HepG2 (cell line): ENCODE results near the gene SHLD3. TPM values are rescaled to one million over a fixed set of nuclear protein-coding genes. Genes with fewer than 3 reads are reported as not detected.
A peak's percentile ranks its signal among the peaks of the same experiment; 100 is the strongest.

Experiments
- ATF1 ChIP-seq: IDR thresholded peaks from 2 replicates; pipeline ENCODE4 v1.6.1; 2016; ENCODE audit warnings: mild to moderate bottlenecking, control low read depth
- FOXK1 ChIP-seq: sonication (generic); formaldehyde crosslinking; IDR thresholded peaks from 2 replicates; pipeline ENCODE4 v1.4.0; 2020; ENCODE audit warnings: low read depth, missing genetic modification reagents, borderline replicate concordance
- IRF2 ChIP-seq: IDR thresholded peaks from 2 replicates; pipeline ENCODE4 v1.6.1; 2018; ENCODE audit warnings: missing genetic modification reagents, missing compliant biosample characterization
- KDM5A ChIP-seq: fragments of 200-600 bp; sonication (generic); IDR thresholded peaks from 2 replicates; pipeline ENCODE4 v1.7.0; 2018; ENCODE audit warnings: antibody characterized with exemption, mild to moderate bottlenecking, low read length, borderline replicate concordance
- KMT2B ChIP-seq: IDR thresholded peaks from 2 replicates; pipeline ENCODE4 v1.6.1; 2016; ENCODE audit warnings: missing genetic modification reagents, missing compliant biosample characterization
- LCORL ChIP-seq, 2 experiments: fragments of 450-650 bp in 1 of 2; sonication (generic) in 1 of 2; formaldehyde crosslinking in 1 of 2; IDR thresholded peaks; 2 replicates each; pipeline versions ENCODE4 v1.5.0 to v1.6.1; 2017 to 2020; ENCODE audit warnings: antibody characterized with exemption in 1 of 2, missing genetic modification reagents in 1 of 2
- MLLT10 ChIP-seq: sonication (generic); formaldehyde crosslinking; IDR thresholded peaks from 2 replicates; pipeline ENCODE4 v1.4.0; 2020; ENCODE audit warnings: missing genetic modification reagents
- PRDM15 ChIP-seq: sonication (generic); formaldehyde crosslinking; IDR thresholded peaks from 2 replicates; pipeline ENCODE4 v1.4.0; 2020; ENCODE audit warnings: missing genetic modification reagents
- SIX1 ChIP-seq: sonication (generic); formaldehyde crosslinking; IDR thresholded peaks from 2 replicates; pipeline ENCODE4 v1.4.0; 2020; ENCODE audit warnings: missing genetic modification reagents, borderline replicate concordance
- SNAPC2 ChIP-seq: sonication (generic); formaldehyde crosslinking; IDR thresholded peaks from 2 replicates; pipeline ENCODE4 v1.8.1; 2022; ENCODE audit warnings: mild to moderate bottlenecking, missing genetic modification reagents
- ZBTB10 ChIP-seq: sonication (generic); formaldehyde crosslinking; IDR thresholded peaks from 2 replicates; pipeline ENCODE4 v1.4.0; 2020; ENCODE audit warnings: missing genetic modification reagents, borderline replicate concordance
- ZC3H4 ChIP-seq: sonication (generic); formaldehyde crosslinking; IDR thresholded peaks from 2 replicates; pipeline ENCODE4 v1.4.0; 2020; ENCODE audit warnings: missing genetic modification reagents, borderline replicate concordance
- ZFP41 ChIP-seq: sonication (generic); formaldehyde crosslinking; IDR thresholded peaks from 2 replicates; pipeline ENCODE4 v1.4.0; 2020; ENCODE audit warnings: mild to moderate bottlenecking, missing genetic modification reagents, borderline replicate concordance
- ZFP62 ChIP-seq: sonication (generic); formaldehyde crosslinking; IDR thresholded peaks from 2 replicates; pipeline ENCODE4 v1.4.0; 2020; ENCODE audit warnings: missing genetic modification reagents
- ZKSCAN8 ChIP-seq: IDR thresholded peaks from 2 replicates; pipeline ENCODE4 v1.6.1; 2016; ENCODE audit warnings: borderline replicate concordance, missing genetic modification reagents, missing compliant biosample characterization
- ZNF180 ChIP-seq: sonication (generic); formaldehyde crosslinking; IDR thresholded peaks from 2 replicates; pipeline ENCODE4 v1.4.0; 2020; ENCODE audit warnings: low read depth, missing genetic modification reagents, borderline replicate concordance
- ZNF260 ChIP-seq: sonication (generic); formaldehyde crosslinking; IDR thresholded peaks from 2 replicates; pipeline ENCODE4 v1.4.0; 2020; ENCODE audit warnings: missing genetic modification reagents, low read depth, mild to moderate bottlenecking, borderline replicate concordance
- ZNF30 ChIP-seq: sonication (generic); formaldehyde crosslinking; IDR thresholded peaks from 2 replicates; pipeline ENCODE4 v1.5.0; 2020; ENCODE audit warnings: mild to moderate bottlenecking, missing genetic modification reagents
- ZNF367 ChIP-seq: sonication (generic); formaldehyde crosslinking; IDR thresholded peaks from 2 replicates; pipeline ENCODE4 v1.4.0; 2020; ENCODE audit warnings: missing genetic modification reagents, borderline replicate concordance
- ZNF382 ChIP-seq: sonication (generic); formaldehyde crosslinking; IDR thresholded peaks from 2 replicates; pipeline ENCODE4 v1.5.0; 2020; ENCODE audit warnings: missing genetic modification reagents, mild to moderate bottlenecking, borderline replicate concordance
- ZNF556 ChIP-seq: sonication (generic); formaldehyde crosslinking; IDR thresholded peaks from 2 replicates; pipeline ENCODE4 v1.4.0; 2020; ENCODE audit warnings: mild to moderate bottlenecking, missing genetic modification reagents, borderline replicate concordance
- ZNF749 ChIP-seq: sonication (generic); formaldehyde crosslinking; IDR thresholded peaks from 2 replicates; pipeline ENCODE4 v1.8.0; 2022; ENCODE audit warnings: mild to moderate bottlenecking, missing genetic modification reagents, moderate library complexity, borderline replicate concordance
- ZNF839 ChIP-seq: sonication (generic); formaldehyde crosslinking; IDR thresholded peaks from 2 replicates; pipeline ENCODE4 v1.4.0; 2020; ENCODE audit warnings: missing genetic modification reagents, mild to moderate bottlenecking, borderline replicate concordance
- ZSCAN22 ChIP-seq: sonication (generic); formaldehyde crosslinking; IDR thresholded peaks from 2 replicates; pipeline ENCODE4 v1.4.0; 2020; ENCODE audit warnings: mild to moderate bottlenecking, missing genetic modification reagents
- polyA plus RNA-seq, 8 experiments: library from polyadenylated mRNA; depleted of rRNA in 3 of 8; stranded (reverse) in 7 of 8; unstranded in 1 of 8; fragments of >200 nt; fragmentation: Illumina TruSeq in 4 of 8; extraction: Trizol in 4 of 8; gene quantifications; 2 replicates each; pipeline versions ENCODE4 v1.2.1 to v1.2.3, GENCODE V29; 2011 to 2016; ENCODE audit warnings: low read depth in 4 of 8, missing spikeins in 1 of 8, mixed read lengths in 1 of 8; ENCODE audit not compliant: insufficient read depth in 1 of 8
- total RNA-seq, 5 experiments: library from RNA; depleted of rRNA; stranded (reverse); fragments of >200 nt; fragmentation: Illumina TruSeq; extraction: Trizol; gene quantifications; 2 replicates each; pipeline ENCODE4 v1.2.3, GENCODE V29; 2016; ENCODE audit warnings: low read depth in 1 of 5

SHLD3 gene
- total and polyA plus RNA-seq, 2 of the 13 experiments (the other 11 are each of a cell fraction or from before 2014, with no cell fraction given), result 3.6 to 6.8 TPM

- TF ChIP-seq ZBTB10 (CRISPR knock-in tag) (no peak), KDM5A (no peak), ZKSCAN8 (CRISPR knock-in tag) (no peak), KMT2B (CRISPR knock-in tag) (no peak; the same call in 1 of the 2 replicates), MLLT10 (no peak), ZSCAN22 (CRISPR knock-in tag) (no peak), LCORL (IDR thresholded peaks at IDR 0.05) (no peak), LCORL (CRISPR knock-in tag; IDR thresholded peaks at IDR 0.05) (no peak), ZNF180 (CRISPR knock-in tag) (no peak), SNAPC2 (CRISPR knock-in tag) (no peak), PRDM15 (no peak), ZNF367 (CRISPR knock-in tag) (no peak), ZFP62 (CRISPR knock-in tag) (no peak), ZNF382 (CRISPR knock-in tag) (no peak), ATF1 (no peak), SIX1 (CRISPR knock-in tag) (no peak), ZNF749 (CRISPR knock-in tag) (no peak), IRF2 (peak; percentile 62; the same call in 1 of the 2 replicates), ZNF839 (CRISPR knock-in tag) (0 out of 2 replicates have a peak, but pooled peaks have one; percentile 17), ZNF556 (CRISPR knock-in tag) (peak; percentile 54; the same call in 1 of the 2 replicates), ZNF30 (CRISPR knock-in tag) (no peak), ZFP41 (CRISPR knock-in tag) (no peak), ZC3H4 (CRISPR knock-in tag) (no peak), FOXK1 (CRISPR knock-in tag) (peak; percentile 86), ZNF260 (CRISPR knock-in tag) (no peak)
Observed at GRCh38 chr5:65624025-65624570, 729 bp upstream of the SHLD3 start, which contains the start of gene TRIM23 (continued).
